Coronary artery (tissue), 2 donors: Measurements from ENCODE around the gene PAXIP1.

Experiments
- DNase-seq: peaks from one replicate; pipeline ENCODE4 v3.0.0-alpha.2; 2017; ENCODE audit warnings: low spot score
- H3K27ac ChIP-seq, 2 donors: fragments of 200-600 bp; sonication (generic); one replicate each; pipeline ENCODE4 v1.5.1; 2016 to 2019
- H3K4me3 ChIP-seq: fragments of 200-600 bp; sonication (generic); 2 replicates; pipeline ENCODE4 v1.5.1; 2016; ENCODE audit warnings: mild to moderate bottlenecking, moderate library complexity
- TF ChIP-seq, protein P1 (sequence below): fragments of 200-600 bp; sonication (generic); IDR thresholded peaks from one replicate; pipeline ENCODE4 v1.5.1; 2019; ENCODE audit warnings: antibody characterized with exemption

PAXIP1 gene

DNA sequence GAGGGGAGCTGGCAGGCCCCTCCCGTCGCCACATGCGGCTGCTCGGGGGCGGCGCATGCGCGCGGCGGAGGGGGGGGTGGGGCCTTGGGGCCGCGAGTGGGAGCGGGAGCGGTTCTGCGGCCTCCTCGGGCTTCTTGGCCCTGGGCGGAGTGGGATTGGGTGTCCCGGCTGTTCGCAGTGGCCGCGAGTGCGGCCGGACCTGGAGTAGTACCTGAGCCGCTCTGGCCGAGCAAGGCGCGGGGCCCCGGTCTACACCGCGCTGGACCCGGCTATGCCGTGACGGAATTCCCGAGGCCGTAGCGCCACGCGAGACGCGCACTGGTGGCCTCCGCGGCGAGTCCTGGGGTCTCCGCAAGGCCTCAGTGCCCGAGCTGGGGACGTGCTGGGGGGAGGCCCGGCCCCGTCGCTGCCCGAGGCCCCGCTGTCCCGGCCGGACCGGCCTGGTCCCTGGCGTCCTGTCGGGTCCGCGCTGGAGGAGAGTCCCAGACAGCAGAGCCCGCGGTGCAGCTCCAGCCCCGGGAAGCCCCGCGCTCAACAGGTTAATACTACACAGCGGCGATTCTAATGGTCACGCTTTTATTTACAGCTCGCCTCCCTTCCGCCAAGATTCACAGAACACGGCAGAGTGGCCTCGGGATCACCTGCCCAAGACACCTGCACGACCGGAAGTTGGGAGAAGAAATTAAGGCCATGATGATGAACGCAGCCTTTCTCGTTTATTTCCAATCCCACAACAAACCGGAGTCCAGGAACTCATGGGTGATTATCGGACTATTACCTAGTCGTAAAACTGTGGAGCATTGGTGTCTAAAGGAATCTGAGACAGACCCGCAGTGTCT lies 671 bp upstream of the PAXIP1 start:
- peak overlapping the region; percentile 83 for H3K4me3 ChIP-seq
- H3K27ac ChIP-seq: peak overlapping the region; percentile 79 to 91

DNA sequence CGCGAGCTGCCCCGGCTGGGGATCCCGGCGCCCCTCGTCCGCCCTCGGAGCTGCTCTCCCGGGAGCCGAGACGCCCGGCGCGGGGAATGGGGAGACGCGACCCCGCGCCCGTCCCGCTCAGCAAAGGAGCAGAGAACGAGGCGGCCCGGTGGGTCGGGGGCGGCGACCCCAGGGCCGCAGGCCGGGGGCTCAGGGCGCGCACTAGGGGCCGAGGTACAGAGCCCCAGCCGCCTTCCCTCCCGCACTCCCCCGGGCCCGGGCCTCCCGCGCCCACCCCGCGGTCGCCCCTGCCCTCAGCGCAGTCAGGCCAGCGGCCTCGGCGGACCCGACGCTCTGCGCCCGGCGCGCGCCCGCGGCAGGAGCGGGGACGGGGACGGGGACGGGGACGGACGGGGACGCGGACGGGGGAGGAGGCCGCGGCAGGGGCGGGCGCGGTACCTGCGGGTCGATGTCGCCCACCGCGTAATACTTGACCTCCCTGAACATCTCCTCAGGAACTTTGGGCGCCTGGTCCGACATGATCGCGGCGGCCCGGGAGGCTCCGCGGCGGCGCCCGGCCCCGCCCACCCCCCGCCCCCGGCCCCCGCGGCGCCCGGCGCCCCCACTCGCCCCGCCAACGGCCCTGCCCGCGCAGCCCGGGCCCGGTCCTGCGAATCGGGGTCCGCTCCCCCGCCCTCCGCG lies 373 bp downstream of the PAXIP1 start:
- TF ChIP-seq, protein P1, sequence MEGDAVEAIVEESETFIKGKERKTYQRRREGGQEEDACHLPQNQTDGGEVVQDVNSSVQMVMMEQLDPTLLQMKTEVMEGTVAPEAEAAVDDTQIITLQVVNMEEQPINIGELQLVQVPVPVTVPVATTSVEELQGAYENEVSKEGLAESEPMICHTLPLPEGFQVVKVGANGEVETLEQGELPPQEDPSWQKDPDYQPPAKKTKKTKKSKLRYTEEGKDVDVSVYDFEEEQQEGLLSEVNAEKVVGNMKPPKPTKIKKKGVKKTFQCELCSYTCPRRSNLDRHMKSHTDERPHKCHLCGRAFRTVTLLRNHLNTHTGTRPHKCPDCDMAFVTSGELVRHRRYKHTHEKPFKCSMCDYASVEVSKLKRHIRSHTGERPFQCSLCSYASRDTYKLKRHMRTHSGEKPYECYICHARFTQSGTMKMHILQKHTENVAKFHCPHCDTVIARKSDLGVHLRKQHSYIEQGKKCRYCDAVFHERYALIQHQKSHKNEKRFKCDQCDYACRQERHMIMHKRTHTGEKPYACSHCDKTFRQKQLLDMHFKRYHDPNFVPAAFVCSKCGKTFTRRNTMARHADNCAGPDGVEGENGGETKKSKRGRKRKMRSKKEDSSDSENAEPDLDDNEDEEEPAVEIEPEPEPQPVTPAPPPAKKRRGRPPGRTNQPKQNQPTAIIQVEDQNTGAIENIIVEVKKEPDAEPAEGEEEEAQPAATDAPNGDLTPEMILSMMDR: no peak
- H3K27ac ChIP-seq: peak overlapping the region; percentile 44 to 91
- no peak for DNase-seq
- H3K4me3 ChIP-seq: peak overlapping the region; percentile 83

More for the DNA sequence above, 671 bp upstream of the PAXIP1 start:
- DNase-seq: peak; percentile 89
- TF ChIP-seq, protein P1: no peak

DNA sequence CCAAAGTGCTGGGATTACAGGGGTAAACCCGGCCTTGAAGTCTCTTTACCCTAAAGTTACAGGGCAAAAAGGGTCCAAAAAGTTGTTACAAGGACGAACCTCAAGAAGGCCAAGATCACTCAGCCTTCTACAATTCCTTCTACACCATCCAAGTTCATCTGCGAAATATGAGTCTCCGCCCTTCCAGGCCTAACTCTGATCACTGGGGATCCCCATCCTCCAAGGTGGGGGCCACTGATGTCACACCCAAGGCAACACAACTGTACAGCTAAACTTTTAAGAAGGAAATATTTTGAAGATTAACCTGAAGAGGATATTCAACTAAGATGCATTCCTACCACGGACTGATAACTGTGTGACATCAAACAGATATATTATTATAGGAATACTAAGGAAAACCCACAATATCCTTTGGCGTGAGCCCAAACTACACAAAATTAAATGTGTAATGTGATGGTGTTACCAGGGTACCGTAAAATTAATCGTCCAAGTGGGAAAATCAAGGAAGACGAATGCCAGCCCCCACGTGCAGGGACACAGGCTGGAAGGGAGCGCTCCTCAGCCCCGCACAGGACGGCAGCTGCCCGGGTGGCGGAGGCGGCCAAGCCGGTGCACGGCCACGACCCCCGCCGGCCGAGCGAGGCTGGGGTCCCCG lies 1.0 kb downstream of the PAXIP1 start:
- H3K27ac ChIP-seq: peak overlapping the region in 1 of 2 donors; percentile 91
- DNase-seq: no peak
- H3K4me3 ChIP-seq: peak overlapping the region; percentile 83
- TF ChIP-seq, protein P1: no peak

DNA sequence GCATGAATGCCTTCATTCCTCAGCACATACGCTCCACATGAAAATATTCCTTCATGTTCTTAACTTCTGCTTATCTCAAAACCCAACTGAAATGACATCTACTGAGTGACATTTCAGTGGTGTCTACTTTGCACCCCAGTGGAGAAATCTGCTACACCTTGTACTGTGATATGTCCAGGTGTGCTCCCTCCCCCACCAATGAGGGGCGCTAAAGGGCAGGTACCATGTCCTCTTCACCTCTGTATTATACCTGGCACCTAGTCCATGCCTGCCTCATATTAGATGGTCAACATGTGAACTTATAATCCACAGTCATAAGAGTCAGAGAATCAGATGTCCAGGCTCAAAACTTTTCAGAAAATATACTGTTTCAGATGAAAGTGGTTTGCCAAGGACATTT lies 2.1 kb downstream of the PAXIP1 start:
- TF ChIP-seq, protein P1: no peak
- Histone ChIP-seq H3K27ac (no peak overlapping the region), H3K4me3 (no peak overlapping the region)
- no peak for DNase-seq

DNA sequence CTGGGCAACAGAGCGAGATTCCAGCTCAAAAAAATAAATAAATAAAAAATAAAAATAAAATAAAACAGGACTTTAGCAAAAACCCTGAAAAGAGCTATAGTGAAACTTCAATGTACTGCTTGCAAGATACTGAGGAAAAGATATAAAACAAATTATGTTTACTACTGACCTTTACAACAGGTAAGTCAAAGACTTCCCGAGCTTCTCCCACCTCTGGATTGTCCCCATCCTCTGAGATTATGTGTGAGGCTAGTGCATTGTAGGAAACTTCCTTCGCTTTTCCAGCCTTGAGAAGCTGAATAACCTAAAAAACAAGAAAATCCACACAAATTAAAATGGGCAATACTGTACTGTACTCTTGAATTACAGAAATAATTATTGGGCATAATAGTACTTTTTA lies 4.4 kb downstream of the PAXIP1 start:
- TF ChIP-seq, protein P1: no peak
- Histone ChIP-seq H3K4me3 (no peak overlapping the region), H3K27ac (no peak overlapping the region)
- no peak for DNase-seq

DNA sequence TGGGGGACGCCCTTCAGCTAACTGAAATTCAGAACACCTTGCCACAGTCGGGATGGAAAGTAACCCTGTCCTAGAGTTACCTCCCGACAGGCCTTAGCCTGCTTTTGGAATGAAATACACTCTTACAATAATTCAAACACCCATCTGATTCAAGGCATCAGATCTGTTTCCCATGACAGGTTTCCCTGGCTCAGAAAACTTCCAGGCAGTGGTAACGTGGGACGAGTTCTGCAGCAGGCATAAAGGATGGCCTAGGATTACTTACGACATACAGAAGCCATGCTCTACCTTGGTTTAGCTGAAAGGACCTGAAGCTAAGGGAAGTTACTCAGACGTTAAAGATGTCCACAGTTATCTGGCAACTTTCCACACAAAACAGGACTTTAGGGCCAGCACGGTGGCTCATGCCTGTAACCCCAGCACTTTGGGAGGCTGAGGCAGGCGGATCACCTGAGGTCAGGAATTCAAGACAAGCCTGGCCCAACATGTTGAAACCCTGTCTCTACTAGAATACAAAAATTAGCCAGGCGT lies 5.0 kb downstream of the PAXIP1 start:
- TF ChIP-seq, protein P1: no peak
- DNase-seq: no peak
- Histone ChIP-seq H3K27ac (no peak overlapping the region), H3K4me3 (no peak overlapping the region)
